ENCODE measurements around the gene PTRHD1. TPM values are rescaled to one million over a fixed set of nuclear protein-coding genes. Genes with fewer than 3 reads are reported as not detected.

PTRHD1 gene
- total and polyA plus RNA-seq, 10 of the 15 experiments (the other 5 are each of a cell fraction or from before 2014, with no cell fraction given): 15.9 to 64.2 (median 45.0) TPM

GRCh38 chr2:24744356-24744755 lies 48.8 kb downstream of the PTRHD1 start:
- H2AFZ ChIP-seq (ENCODE audit: control insufficient read depth, low read depth, low read length): no peak overlapping the region
- no peaks in the 10 kb centered on the region for H3K27me3 ChIP-seq (replicated peaks in 1 of 2; ENCODE audit: control insufficient read depth in 2 of 2, insufficient read depth in 2 of 2, low read length in 1 of 2)
- 100% methylated on average over 1 of the region's 1 CpG for WGBS (ENCODE audit: insufficient coverage, insufficient replicate concordance, low lambda C conversion rate, missing lambda C conversion rate)
- peaks cover 1 to 3% of the 10 kb centered on the region in 2 experiments; a peak in 2 of 4 replicates for H3K36me3 ChIP-seq (ENCODE audit: control insufficient read depth in 2 of 2, insufficient read depth in 2 of 2, low read length in 1 of 2)
- H3K9ac ChIP-seq (ENCODE audit: control insufficient read depth, insufficient read depth, low read length): no peak overlapping the region
- ATAC-seq (no peak), FAIRE-seq (no peak), DNase-seq (ENCODE audit: low read depth, low spot score) (no peak)
- H3K79me2 ChIP-seq (ENCODE audit: control insufficient read depth, insufficient read depth, low read length): no peaks in the 10 kb centered on the region
- no peak overlapping the region for H3K4me3 ChIP-seq
- in situ Hi-C loops (cut with MboI): no loop called here
- TF ChIP-seq SKIL (IDR thresholded peaks at IDR 0.05; ENCODE audit: low read depth, poor library complexity, severe bottlenecking) (no peak), TCF12 (IDR thresholded peaks at IDR 0.05; ENCODE audit: low read depth, low read length) (no peak), TBL1XR1 (IDR thresholded peaks at IDR 0.05; ENCODE audit: low read depth, low read length) (no peak), MEF2B (IDR thresholded peaks at IDR 0.05; ENCODE audit: partially characterized antibody, poor library complexity, severe bottlenecking) (no peak), DPF2 (IDR thresholded peaks at IDR 0.05) (no peak), SMAD1 (IDR thresholded peaks at IDR 0.05; ENCODE audit: low read depth, partially characterized antibody) (no peak), ESRRA (IDR thresholded peaks at IDR 0.05; ENCODE audit: low read length) (no peak), PML (IDR thresholded peaks at IDR 0.05; ENCODE audit: low read length) (no peak), JUND (IDR thresholded peaks at IDR 0.05; ENCODE audit: low read depth, low read length) (no peak), SREBF1 (IDR thresholded peaks at IDR 0.05; ENCODE audit: low read length) (no peak)
- no peak overlapping the region for H3K4me2 ChIP-seq (ENCODE audit: control insufficient read depth, insufficient read depth)
- CTCF ChIA-PET: interaction anchor here (1.0 to 1.5 kb wide), 2 partner anchors 82 to 322 kb away, joined by 3 to 6 read pairs; no protein-coding TSS in a partner anchor
- no TSS peak for BruUV-seq (replicated peaks)
- SMC1A ChIA-PET (ENCODE audit: uncharacterized antibody, unreplicated experiment): interaction anchor here (0.7 to 1.5 kb wide), 3 partner anchors 18 to 970 kb away, joined by 3 to 4 read pairs (median 4); no protein-coding TSS in a partner anchor
- H3K4me1 ChIP-seq (ENCODE audit: control insufficient read depth, insufficient read depth, low read length): no peaks in the 10 kb centered on the region
- POLR2A ChIA-PET: no interaction called here
- no peaks in the 10 kb centered on the region for H4K20me1 ChIP-seq (ENCODE audit: control insufficient read depth, insufficient read depth)
- RAD21 ChIA-PET (ENCODE audit: unreplicated experiment): interaction anchor here (1.2 kb wide), 1 partner anchor 24 kb away, joined by 3 read pairs; no protein-coding TSS in a partner anchor
- intact Hi-C loops (cut with micrococcal nuclease; ENCODE audit: unreplicated experiment): no loop called here
- H3K9me3 ChIP-seq (replicated peaks; ENCODE audit: control insufficient read depth, insufficient read depth, low read length): no peaks in the 10 kb centered on the region
- no peak overlapping the region for H3K27ac ChIP-seq (ENCODE audit: control insufficient read depth, insufficient read depth)
